OCI-M2 (cell line): ENCODE measurements around the gene SLC17A9.

Experiments
- DNase-seq: peaks from one replicate; lab custom pipeline; 2025; ENCODE audit not compliant: unreplicated experiment; lab: John Stamatoyannopoulos, UW

SLC17A9 gene, protein sequence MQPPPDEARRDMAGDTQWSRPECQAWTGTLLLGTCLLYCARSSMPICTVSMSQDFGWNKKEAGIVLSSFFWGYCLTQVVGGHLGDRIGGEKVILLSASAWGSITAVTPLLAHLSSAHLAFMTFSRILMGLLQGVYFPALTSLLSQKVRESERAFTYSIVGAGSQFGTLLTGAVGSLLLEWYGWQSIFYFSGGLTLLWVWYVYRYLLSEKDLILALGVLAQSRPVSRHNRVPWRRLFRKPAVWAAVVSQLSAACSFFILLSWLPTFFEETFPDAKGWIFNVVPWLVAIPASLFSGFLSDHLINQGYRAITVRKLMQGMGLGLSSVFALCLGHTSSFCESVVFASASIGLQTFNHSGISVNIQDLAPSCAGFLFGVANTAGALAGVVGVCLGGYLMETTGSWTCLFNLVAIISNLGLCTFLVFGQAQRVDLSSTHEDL

DNA sequence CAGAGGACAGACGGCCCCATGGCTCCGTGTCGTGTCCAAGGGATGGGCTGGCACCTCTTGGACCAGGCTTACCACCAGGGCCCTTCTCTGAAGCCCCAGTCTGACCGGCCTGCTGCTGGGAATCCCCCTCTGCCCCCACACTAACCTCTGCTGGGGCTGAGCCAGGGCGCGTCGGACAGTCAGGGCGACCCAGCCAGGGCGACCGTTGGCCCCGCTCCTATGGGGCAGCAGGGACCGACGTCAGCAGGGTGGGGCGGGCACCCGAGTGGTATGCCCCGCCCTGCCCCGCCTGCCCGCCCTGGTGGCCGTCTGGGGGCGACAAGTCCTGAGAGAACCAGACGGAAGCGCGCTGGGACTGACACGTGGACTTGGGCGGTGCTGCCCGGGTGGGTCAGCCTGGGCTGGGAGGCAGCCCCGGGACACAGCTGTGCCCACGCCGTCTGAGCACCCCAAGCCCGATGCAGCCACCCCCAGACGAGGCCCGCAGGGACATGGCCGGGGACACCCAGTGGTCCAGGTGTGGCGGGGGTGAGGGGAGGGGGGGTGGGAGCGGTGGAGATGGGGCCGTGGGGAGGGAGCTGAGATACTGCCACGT is at the start of gene SLC17A9:
Gene SLC17A9, plus strand, starts transcription at position 337 of the 595 bp plus-strand sequence. Its CDS starts 122 bp downstream, at position 459.
- DNase-seq: peak; percentile 57

DNA sequence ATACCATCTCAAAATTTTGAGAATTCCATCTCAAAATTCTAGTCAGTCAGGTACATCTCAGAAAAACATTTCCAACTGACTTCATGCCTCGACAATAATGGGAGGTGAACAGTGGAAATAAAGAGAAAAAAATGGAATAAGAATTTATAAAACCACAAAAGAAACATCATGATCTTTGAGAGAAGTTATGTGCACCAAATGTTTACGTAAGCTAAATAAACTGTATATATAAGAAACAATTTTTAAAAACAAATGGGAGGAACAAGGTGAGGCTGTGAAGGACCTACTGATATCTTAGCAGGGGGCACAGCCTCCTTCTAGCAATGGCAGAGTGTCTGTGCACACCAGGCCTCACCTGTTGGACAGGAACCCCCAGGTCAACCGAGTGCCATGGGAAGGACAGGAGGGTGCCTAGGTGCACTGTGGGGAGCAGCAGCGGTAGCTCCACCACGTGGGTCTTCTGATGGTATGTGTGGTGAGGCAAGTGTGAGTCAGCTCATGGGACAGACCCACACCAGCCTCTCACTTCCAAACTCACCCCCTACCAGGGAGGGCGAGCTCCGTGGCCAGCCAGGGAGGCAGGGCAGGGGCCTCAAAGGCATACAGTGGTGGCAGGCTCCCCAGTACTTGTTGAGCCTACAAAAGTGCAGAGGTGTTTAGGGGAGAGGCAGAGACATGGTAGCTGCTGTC is 49.4 kb upstream of the SLC17A9 start:
- DNase-seq: no peak

DNA sequence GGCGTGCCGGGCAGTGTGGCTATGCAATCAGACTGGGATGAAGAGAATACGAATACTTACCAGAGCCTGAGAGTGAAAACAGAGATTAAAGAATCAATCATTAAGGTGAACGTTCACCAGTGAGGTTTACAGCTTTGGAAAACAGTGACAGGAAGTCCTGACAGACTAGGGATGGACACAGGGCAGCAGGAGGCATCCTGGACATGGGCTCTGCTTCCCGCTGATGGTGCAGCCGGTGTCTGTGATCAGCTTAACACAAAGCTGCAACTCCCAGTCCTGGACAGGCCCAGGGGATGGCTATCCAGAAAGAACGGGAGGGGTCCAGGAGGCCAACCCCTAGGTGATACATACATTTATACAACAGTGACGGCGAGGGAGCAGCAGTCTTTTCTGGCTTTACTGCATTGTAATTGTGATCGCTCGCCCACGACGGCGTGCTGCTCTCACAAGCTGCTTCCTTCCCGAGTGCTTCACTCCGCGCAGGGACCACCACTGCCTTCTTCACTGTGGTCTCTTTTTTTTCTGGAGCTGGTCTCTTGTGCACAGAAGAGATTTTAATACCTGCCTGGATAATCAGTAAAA is 46.9 kb upstream of the SLC17A9 start:
- no peak for DNase-seq

DNA sequence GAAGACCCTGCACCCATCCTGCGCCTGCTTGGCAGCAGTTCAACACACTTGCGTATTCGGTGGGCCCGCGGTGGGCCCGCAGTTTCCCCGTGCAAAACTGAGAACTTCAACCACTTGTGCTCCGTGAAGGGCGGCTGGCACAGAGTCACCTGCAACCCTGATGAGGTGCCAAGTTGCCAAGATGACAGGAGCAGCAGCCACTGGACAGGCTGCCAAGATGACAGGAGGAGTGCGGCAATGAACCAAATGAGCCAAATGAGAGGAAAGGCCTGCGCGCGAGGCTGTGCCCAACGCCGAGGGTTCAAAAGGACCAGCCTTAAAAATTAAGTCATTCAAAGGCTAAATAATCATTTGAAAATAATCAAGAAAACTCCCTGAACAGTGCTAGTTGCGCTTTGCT is 46.3 kb upstream of the SLC17A9 start:
- no peak for DNase-seq

DNA sequence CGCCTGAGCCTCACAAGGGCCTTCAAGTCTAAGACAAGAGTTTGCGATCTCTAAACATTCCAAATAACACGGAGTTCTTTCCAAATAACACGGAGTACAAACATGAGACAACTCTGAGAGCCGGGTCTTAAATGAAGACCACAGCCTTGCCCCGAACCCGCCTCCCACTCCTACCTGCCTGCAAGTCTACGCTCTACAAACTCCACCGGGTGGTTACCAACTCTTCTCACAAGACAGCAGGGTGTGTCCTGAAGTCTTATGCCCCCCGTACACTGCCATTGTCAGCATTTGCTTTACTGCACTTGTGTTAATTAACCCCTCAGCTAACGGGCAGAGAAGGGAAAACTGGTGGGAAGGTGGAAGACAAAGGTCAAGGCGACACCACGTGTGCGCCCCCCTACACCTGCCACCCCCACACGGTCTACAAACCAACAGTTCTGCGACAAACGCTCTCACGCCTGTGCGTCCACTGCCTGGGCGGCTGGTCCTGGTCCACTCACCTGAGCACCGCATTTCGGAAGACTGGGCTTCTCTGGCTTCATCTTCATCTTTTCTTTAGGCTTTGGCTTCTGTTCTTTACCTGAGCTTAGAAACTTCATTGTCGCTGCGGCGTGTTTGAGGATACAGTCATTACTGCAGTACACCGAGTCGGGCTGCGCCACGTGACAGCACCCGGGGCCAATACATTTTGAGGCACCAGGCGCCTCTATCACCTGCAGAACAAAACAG is 45.7 kb upstream of the SLC17A9 start:
- no peak for DNase-seq

DNA sequence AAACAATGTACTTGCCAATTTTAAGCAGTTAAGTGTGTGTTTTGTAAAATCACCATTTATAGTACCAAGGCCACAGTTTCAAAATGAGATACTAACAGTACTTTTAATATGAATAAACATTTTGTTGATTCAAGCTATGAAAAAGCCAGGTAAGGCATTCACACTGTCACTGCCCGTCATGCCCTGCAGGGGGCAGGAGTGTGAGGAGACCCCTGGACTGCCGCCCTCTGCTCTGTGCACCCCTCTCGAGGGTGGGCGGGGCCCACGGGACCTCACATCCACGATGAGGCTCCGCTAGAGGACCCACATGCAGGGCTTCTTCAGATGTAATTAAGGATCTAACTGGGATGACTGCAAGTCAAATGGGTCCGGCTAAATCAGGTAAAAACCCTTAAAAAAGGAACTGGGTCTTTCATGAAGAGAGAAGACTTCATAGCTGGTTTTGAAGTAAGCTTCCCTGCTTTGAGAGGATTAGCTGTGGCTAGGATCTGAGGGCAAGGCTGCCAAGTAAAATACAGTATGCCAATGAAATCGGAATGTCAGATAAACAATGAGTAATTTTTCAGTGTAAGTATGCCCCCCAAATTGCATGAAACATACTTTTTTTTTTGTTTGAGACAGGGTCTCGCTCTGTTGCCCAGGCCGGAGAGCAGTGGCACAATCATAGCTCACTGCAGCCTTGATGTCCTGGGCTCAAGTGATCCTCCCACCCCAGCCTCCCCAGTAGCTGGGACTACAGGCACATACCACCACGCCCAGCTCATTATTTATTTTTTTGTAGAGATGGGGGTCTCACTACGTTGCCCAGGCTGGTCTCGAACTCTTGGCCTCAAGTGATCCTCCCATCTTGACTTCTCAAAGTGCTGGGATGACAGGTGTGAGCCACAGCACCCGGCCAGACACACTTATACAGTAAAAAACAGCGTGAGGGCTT is 44.9 kb upstream of the SLC17A9 start:
- no peak for DNase-seq

DNA sequence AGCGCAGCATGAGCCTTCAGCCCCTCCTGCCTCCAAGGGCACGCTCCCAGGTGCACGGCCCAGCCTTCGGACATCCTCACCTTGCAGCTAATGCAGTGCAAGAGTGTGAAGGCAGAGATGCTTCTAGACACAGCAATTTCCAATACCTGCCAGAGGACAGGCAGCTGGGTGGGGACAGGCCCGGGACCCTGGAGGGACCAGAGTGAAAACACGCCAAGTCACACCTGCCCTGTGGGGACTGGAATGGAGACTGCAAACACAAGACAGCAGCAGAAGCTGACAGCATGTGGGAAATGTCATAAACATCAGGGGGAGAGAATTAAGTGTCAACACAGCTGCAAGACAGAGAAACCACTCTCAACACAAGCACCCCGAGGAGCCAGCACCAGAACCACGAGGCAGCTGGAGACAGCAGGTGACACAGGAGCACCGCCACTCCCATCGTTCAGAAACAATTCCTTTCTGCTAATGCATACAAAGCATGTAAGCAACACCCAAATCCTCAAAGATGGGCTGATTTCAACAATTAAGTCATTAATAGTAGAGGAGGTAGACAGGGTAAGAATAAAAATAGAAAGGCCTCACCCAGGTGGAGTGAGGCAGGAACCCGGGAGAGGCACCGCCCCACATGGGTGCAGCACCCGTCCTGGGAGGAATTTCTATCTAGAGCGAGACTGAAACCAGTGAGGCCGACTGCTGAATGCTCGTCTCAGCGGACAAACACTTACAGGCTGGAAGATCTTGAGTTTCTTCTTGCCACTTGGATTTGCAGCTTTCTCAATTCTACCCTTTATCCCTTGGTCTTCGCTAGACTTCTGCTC is 43.3 kb upstream of the SLC17A9 start:
- no peak for DNase-seq

DNA sequence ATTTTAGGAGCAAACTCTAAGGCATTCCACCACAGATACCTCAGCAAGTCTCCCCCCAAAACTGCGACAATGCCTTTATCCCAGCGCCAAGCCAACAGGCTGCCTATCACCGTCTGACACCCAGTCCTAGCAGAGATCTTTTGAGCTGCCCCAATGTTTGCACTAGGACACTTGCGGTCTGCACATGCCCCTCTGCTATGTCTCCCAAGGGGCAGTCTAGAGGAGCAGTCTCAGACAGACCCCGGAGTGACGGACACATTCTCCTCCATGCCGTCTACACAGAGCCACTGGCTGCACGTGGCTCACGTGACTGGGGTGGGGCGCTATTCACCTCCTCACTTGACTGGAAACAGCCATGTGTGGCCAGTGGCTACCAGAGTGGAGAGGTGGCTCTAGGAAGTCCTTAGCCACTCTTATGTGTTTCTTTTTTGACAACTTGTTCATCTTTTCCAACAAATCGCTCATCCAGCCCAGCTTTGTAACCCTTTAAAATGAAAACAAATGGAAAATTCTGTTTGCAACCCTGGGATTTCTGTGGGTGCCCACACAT is 42.2 kb upstream of the SLC17A9 start:
- DNase-seq: no peak

DNA sequence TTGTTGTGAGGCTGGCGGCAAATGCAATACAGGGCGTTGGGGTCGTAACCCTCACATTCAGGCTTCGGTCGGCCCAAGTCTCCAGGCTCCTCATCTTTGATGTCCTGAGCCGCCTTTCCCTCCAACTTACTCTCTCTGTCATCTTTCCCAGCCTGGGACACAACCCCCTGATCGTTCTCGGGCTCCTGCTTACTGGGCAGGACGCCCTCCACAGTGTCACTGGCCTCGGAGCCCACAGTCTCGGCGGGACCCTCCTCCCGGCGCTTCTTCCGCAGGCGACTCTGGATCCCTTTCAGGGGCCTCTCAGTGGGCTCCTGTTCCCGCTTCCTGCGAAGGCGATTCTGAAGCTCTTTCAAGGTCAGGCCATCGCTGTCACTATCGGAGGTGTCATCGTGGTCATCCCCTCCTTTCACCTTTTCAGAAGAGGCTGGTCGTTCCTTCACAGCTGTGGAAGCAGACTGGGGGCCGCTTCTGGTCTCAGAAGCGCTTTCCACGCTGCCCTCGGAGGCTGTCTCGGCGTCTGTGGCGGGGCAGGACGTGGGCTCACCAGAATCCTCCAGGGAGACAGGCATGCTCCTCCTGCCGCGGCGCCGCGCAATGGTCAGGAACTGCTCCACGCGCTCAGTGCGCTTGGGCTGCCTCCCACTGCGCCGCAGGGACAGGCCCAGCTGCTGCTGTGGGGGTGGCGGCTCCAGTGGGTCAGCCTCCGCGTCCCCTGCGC is 41.6 kb upstream of the SLC17A9 start:
- DNase-seq: no peak

DNA sequence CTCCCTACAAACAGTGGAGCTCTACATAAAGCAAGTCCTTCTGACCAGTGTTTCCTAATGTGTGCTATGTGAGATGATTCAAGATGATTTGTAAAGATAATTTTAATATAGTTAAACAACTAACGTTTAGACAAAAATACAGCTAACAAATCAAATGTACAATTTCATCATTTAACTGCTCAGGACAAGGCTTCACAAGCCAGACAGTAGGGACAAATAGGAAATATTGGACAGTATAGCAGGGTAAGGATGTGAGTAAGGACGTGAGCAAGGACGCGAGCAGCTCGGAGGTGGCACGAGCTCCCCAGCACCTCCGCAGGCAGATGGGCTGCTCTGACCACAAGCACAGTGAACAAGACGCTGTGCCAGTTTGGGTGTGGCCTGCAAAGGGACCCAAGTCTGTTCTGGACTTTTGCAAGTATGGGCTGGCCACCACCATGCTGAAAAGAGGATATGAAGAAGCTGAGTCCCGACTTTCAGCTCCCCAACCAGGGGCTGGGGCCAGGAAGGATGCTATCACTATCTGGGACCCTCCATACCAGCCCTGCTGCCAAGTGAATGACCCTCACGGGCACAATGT is 40.7 kb upstream of the SLC17A9 start:
- no peak for DNase-seq

DNA sequence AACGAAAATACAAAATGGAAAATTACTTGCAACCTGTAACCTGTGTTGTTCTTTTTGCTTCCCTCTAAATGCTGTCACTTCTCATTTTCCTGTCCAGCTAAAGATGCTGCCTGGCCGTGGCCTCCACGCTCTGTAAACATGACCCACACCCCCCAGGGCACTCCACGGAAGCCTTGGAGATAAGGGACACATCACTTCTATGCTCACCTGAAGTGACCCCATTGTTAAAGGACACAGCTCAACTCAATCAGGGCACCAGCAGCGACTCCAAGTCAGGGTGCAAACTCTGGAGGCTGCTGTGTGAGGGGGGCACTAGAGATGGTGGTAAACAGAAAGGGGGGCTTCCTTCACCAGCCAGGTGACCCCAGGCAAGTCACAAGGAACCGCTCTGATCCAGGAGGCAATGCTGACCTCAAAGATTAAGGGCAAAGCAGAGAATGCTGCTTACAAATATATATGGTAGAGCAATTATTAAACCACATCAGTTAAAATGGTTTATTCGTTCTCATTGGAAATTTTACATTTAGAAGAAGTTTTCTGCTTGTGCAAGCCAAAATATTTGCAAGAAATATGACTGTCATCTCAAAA is 39.4 kb upstream of the SLC17A9 start:
- DNase-seq: no peak

DNA sequence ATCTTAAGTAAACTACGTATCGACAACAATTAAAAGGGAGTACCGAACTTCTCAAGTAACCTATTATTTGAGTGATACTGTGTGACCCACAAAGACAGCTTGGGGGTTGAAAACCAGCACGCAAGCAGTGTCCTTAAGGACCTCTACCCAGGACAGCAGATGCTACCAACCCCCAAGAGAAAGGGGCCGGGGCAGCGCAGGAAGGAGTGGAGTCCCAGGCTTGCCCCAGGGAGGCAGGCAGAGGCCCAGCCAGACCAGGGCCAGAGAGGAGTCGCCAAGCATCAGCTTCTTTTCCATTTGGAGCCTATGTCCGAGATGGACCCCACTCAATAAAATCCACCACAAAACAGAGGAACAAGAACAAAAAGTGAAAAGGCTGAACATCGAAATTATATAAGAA is 38.1 kb upstream of the SLC17A9 start:
- DNase-seq: no peak

DNA sequence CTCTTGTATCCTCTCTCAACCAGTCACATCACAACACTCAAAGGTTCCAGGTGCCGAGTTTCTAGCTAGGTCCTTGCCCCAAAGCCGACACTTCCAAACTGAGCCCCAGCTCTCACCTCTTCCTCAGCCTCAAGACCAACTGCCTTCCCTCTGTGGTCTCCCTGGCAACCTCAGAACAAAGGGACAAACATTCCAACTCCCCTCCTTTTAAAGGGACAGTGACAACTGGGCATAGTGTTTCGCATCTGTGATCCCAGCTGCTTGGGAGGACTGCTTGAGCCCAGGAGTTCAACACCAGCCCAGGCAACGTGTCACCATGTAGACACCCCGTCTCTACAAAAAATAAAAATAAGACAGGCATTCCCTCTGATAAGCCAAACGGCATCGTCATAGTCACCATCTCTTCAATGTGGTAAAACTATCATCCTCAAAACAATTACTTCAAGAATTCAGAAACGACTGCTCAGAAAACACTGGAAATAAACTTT is 37.5 kb upstream of the SLC17A9 start:
- no peak for DNase-seq

DNA sequence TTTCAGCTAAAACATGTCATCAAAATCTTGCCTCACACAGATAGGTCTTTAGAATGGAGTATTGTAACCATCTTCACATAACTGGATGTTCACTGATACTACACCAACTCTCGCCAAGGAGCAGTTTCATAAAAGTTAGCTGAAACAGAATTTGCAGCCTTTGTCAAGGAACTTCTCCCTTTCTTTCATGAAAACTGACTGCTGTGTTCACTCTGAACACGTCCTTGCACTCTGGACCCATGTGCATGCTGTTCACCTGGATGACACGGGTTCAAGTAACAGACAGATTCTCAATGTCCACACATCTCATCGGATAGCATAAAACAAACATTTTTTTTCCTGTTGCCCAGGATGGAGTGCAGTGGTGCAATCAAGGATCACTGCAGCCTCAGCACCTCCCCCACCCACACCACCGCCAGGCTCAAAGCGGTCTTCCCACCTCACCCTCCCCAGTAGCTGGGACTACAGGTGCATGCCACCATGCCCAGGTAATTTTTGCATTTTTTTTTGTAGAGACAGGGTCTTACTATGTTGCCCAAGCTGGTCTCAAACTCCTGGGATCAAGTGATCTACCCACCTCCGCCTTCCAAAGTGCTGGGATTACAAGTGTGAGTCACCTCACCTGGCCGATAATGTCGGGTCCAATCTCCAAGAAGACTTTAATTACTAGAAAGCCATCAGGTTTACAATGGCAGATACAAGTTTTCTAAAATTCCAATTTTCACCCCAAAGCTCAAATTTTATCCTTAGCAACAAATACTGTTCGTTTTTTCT is 35.6 kb upstream of the SLC17A9 start:
- DNase-seq: no peak

DNA sequence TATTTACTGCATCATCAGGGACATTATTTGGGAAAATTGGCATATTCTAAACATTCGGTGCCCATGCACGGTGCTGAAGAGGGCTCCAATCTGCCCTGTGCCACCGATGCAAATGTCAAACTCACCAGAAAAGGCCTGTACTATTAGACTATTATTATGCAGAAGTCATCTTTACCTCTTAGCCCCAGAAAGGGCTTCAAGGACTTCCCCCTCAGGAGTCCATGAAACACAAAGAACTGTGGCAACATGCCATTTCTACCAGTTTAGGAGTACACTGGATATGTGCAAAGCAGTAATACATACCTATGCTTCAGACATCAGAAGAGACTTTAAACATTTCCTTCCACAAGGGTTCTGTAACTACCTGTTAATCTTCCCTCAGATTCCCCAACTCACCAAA is 34.8 kb upstream of the SLC17A9 start:
- no peak for DNase-seq

DNA sequence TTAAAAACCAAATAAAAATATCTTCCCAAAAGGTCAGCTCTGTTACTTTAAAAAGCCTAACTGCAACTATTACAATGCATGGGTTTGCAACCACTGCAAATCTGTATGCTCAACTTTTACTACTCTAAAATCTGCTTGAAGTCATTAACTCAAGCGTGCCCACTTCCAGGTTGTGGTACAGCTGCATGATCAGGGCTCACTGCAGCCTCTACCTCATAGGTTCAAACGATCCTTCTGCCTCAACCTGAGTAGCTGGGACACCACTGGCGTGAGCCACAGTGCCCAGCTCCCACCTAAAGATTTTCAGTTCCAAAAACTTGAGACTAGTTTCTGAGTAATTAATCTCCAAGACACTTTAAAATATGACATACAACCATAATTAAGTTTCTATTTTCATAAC is 34.4 kb upstream of the SLC17A9 start:
- no peak for DNase-seq

DNA sequence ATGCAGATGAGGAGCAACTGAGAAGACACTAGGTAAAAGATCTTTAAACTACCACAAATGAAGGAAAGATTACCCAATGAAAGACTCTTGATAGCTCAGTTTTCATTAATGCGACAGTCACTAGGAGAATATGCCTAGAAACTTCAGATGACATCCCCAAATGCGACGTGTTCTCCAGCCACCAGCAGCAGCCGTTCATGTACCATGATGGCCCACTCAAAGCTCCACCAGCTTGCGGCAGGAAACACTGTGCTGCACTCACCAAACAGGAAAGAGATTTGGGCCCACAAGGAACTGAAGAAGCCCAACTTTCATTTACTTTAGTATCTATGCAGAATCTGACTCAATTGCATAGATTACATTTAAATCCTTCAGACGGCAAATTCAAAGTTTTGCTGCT is 33.7 kb upstream of the SLC17A9 start:
- DNase-seq: no peak
